Upper lobe of left lung (tissue), 4 donors: Measurements from ENCODE around the gene HIPK1.

Experiments
- EP300 ChIP-seq, 4 donors: sonication (generic); formaldehyde crosslinking; IDR thresholded peaks; one replicate each; pipeline ENCODE4 v1.5.1; 2017; ENCODE audit warnings: antibody characterized with exemption in 4 of 4, control low read depth in 2 of 4
- POLR2A ChIP-seq, 4 donors: fragments of 450-650 bp; IDR thresholded peaks; one replicate each; pipeline ENCODE4 v1.5.1; 2016 to 2017; ENCODE audit warnings: antibody characterized with exemption in 4 of 4, mild to moderate bottlenecking in 2 of 4
- POLR2AphosphoS5 ChIP-seq, 2 donors: sonication (generic); formaldehyde crosslinking; IDR thresholded peaks; one replicate each; pipeline ENCODE4 v1.5.1; 2017; ENCODE audit warnings: antibody characterized with exemption in 2 of 2
- TF ChIP-seq, protein P1 (sequence below), 6 experiments: fragments of 450-650 bp in 4 of 6; fragments of 200-600 bp in 2 of 6; sonication (generic) in 2 of 6; IDR thresholded peaks; one replicate each; pipeline ENCODE4 v1.5.1; 2016 to 2019; ENCODE audit warnings: antibody characterized with exemption in 6 of 6

DNA sequence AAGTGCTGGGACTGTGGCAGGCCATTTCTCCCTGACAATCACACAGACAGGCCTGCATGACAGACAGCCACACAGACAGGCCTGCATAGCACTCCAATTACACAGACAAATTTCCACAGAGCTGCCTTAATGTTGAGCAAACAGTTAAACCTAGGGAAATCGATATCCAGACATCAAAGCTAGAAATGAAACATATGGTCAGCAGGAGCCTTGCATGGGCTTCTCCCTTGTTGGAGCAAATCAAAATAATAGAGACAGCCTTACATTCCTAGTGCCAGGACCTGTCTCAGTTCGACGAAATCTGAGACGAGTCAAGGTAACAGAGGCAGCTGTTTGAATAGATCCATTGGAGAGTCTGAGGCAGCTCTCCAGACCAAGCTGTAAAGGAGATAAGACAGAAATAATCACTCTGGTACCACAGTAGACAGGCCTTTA is 92.6 kb downstream of the HIPK1 start:
- TF ChIP-seq, protein P1, sequence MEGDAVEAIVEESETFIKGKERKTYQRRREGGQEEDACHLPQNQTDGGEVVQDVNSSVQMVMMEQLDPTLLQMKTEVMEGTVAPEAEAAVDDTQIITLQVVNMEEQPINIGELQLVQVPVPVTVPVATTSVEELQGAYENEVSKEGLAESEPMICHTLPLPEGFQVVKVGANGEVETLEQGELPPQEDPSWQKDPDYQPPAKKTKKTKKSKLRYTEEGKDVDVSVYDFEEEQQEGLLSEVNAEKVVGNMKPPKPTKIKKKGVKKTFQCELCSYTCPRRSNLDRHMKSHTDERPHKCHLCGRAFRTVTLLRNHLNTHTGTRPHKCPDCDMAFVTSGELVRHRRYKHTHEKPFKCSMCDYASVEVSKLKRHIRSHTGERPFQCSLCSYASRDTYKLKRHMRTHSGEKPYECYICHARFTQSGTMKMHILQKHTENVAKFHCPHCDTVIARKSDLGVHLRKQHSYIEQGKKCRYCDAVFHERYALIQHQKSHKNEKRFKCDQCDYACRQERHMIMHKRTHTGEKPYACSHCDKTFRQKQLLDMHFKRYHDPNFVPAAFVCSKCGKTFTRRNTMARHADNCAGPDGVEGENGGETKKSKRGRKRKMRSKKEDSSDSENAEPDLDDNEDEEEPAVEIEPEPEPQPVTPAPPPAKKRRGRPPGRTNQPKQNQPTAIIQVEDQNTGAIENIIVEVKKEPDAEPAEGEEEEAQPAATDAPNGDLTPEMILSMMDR (IDR thresholded peaks at IDR 0.05), result no peak
- no peak for TF ChIP-seq EP300 (IDR thresholded peaks at IDR 0.05)
- TF ChIP-seq POLR2AphosphoS5 (IDR thresholded peaks at IDR 0.05), result no peak
- TF ChIP-seq POLR2A (IDR thresholded peaks at IDR 0.05), result no peak
